GM19452 (cell line): ENCODE measurements around the gene TOP3B.
"Not testable (repeated sequence)": the region's sequence is repeated elsewhere in the genome, so short reads cannot be mapped to it uniquely, and the experiment has no call there.

Source experiments
- ATAC-seq: cut with Tn5 transposase; IDR thresholded peaks from one replicate; pipeline ENCODE4 v1.9.1; 2021; ENCODE audit not compliant: unreplicated experiment

The TOP3B gene

DNA sequence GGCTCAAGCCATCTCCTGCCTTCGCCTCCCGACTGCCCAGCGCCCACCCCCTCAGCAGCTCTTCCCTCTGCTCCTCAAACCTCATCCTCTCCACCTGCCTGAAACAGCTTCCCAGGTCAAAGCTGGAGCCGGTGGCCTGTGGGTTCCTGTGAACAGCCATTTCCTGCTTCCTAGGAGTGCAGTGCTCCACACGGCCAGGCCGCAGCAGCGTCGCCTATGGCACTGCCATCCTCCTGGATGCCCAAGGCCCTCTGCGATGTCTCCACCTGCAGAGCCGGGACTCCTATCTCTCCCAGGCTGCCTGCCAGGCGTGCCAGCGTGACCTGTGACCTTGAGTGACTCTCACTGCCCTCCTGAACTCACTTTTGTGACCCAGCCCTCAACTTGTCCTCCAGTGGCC, 54.5 kb downstream of the TOP3B start:
- no peak for ATAC-seq

DNA sequence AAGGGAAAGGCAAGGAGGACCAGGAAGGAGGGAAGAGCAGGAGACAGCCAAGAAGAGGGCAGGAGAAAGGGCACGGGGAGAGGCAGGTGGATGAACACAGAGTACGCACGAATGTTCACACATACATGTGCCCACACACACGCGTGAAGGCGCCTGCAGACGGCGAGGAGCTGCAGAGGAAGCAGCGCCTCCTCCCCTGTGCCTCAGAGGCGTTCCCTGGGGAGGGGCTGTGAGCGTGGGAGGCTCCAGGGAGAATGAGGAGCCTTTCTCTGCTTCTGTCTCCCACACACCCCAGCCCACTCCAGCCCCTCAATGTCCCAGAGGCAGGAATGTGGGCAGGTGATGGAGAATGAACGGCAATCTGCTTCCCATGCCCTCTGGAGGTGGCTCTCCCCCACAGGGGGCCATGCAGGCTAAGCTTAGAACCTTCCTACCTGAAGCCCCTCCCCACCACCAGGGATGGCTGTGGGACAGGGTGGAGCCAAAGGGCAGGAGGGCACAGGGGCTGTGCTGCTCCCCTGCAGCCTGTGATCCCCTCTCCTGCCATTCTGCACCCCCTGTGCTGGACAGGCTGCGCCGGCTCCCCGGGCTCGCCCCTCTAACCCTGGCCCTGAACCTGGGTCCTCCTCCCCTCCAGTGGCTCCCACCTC, 55.3 kb downstream of the TOP3B start:
- no peak for ATAC-seq

DNA sequence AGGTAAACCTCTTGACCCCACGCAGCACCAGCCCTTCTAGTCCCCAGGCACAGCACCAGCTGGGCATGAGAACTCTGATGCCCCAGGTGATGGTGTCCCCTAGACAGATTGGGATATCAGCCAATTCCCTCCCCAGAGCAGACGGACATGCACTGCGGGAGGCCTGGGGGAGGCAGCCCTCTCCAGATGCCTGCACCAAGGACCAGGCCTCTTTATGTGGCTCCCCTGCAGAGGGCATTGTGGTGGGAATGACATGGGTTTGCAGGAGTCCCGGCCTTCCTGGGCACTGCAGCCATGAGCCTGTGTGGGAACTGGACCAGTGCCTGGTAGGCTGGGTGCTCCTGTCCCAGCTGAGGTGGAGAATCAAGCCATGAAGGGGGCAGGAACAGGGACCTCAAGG, 55.9 kb downstream of the TOP3B start:
- no peak for ATAC-seq

DNA sequence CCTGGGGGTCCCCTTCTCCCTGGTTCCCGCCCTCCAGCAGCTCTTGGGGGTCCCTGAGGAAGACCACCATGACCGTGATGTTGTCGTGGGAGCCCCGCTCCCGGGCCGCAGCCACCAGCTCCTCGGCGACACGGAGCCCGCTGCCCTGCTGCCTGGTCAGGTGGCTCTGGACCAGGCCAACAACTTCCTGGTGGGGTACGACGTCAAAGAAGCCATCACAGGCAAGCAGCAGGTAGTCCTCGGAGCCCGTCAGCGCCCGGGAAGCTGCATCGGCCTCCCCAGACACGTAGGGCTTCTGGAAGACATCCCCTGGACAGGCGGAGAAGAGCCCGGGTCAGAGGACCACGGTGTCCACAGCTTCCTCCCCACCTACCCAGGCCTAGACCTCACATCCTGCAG, 59.4 kb downstream of the TOP3B start:
- ATAC-seq = no peak

DNA sequence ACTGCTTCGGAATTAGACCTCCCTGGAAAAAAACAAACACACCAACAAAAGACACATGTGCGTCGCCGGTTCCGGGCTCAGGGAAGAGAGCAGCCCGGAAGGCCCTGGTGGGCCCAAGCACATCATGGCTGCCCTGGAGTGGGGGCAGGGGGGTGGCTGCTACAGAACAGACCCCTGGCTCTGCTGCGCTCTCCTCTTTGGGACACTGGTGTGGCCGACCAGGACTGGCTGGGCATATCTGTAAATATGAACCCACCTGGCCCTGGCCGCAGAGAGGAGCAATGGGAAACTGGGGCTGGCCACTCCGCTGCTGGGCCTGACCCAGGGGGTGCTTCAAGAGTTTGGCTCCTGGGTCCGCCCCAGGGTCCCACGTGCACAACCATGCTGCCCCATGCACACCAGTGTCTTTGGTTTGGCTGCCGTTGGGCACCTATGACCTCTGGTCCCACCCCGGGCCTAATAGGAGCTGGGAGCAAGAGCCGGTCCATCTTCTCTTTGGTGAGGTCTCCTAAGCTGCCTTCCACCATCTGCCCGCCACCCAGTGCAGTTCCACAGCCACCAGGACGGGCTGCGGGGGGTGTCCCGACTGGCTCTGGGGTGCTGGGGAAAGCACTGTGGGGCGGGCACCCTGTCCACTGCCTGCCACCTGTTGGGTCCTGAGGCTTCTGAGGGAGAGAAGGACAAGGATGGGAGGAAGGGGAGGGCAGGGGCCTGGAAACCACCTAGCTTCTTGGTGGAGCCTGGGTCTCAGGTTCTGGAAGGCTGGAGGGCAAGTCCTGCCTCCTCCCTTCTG, 60.0 kb downstream of the TOP3B start:
- ATAC-seq = no peak

DNA sequence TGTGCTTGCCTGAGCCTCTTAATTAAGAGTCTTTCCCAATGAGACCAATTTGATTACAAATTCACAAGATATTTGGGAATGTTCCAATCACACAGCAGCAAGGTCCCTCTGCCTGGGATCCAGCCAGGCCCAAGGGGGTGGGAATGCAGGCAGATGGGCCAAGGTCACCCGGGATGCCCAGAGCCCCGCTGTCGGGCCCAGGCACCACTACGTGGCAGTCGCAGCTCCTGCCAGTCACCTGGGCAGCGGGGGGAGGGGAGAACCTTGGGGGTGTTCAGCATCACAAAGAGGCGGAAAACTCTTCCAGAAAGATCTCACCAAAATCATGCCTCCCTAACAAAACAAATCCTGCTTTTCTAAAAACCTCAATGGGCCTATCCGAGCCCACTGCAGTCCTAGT, 60.9 kb downstream of the TOP3B start:
- no peak for ATAC-seq

DNA sequence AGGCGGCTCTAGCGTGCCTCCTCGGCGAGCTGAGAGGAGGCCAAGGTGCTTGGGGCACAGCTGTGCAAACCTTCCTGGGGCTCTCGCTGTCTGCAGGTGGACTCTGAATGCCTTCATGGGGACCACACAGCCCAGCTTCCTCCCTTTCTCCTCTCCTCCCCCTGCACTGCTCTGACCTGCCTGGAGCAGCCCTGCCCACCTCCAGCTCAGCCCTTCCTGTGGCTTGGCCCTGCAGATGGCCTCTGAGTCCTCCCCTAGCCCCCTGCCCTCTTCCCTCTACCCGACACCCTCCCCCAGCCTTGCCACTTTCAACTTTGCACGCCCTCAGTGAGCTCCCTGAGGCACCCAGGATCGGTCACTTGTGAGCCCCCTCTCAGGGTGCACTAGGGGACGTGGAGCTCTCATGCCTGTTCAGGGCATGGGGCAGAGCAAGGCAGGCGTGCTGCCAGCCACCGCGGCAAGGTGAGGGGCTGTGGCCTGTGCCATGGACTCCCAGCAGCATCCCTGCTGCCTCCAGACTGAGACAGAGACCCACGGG, 61.3 kb downstream of the TOP3B start:
- no peak for ATAC-seq

DNA sequence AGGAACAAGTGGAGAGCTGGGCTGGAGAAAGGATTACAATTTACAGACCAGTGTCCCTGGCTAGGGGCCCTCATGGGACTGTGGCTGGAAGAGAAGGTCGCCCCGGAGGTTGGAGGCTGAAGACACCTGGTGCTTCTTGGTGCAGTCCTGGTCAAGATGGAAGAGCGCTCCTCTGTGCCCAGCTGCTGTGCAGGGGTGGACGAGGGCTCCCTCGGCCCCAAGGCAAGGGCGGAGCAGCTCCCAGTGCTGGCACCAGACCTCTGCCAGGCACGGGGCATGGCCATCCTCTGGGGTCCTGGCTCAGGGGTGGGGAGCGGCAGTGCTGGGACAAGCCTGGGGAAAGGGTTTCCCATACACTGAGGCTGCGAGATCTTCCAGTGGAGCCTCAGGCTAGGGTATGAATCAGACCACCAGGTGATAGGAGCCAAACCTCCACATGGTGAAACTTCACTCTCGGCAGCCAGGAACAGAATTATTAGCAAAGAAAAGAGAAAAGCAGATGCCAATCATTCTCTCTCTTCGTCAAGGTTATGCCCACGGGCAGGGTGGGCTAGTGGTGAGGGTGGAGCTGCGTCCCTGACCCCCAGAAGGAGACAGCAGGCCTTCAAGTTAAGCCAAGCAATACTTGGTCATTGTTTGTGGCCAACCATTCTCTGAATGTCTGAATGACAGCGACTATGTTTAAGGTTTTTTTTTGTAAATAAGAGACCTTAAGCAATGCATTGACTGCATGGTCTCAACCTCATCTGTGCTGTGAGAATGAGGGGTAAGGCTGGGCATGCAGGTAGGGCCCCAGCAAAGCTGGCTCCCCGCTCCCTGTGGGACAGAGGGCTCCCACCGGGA, 62.0 kb downstream of the TOP3B start:
- no peak for ATAC-seq

DNA sequence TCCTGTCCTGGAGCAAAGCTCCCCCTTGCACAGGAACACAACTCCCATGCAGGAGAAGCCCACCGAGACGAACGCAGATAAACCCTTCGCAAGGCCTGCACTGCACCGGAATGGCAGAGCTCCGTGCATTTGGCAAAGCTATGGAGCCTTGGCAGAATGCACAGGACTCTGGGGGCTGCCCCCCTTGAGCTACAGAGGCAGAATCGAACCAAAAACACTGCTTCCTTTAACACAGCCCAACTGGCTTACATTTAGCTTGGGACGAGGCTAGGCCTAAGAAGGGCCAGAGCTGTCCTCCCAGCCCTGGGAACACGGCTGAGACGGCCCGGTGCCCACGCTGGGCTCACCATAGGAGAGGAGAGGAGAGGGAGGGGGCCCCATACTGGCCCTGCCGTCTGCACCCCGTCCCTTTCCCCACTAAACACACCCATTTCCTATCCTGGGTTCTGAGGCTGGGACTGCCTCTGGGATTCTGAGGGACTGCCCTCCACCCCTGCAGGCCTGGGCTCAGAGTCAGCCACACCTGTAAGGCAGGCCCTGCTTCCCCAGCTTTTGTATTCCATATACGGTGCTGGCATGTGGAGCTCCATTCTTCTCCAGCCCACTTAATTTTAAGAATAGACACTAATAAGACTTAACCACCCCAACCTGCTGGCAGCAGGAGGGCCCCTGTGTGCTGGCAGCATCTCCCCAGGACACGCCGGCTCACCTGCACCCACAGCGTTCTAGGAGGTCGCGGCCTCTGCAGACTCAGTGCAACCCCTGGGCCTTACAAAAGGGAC, 62.9 kb downstream of the TOP3B start:
- ATAC-seq = no peak

DNA sequence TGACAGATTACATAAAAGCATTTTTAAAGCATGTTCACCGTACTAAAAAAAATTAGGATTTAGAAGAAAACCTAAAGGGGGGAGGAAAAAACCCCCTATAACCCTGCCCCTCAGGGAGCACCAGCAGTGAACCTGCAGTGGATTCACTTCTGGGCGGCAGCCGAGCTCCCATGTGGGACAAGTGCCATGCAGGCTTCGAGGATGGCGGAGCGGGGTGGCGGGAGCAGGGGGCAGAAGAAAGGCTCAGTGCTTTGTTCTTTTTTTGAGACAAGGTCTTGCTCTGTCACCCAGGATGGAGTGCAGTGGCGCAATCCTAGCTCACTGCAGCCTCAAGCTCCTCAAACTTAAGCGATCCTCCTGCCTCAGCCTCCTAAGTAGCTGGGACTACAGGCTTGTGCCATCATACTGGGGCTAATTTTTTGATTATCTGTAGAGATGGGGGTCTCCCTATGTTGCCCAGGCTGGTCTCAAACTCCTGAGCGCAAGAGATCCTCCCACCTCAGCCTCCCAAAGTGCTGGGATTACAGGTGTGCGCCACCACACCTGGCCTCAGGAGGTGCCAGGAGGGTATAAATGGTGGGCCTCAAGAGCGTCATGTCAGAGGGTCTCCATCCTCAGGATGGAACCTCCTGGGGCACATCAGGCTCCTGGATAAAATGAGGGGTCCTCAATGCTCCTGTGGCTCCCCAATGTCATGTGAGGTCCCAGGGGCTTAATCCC, 64.0 kb downstream of the TOP3B start:
- ATAC-seq = no peak

DNA sequence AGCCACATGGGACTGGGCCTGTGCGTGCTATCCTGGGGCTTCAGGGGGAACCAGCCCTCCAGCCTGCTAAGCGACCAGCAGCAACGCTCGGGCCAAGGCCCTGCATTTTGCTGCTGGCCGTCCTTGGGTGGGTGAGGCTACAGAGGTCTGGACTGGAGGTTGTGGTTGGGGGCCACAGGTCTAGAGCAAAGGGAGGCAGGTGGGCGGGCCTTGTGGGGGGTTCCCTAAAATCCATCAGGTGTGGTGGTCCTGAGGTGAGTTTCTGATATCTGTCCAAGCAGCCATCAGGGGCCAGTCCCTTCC, 64.7 kb downstream of the TOP3B start:
- no peak for ATAC-seq

DNA sequence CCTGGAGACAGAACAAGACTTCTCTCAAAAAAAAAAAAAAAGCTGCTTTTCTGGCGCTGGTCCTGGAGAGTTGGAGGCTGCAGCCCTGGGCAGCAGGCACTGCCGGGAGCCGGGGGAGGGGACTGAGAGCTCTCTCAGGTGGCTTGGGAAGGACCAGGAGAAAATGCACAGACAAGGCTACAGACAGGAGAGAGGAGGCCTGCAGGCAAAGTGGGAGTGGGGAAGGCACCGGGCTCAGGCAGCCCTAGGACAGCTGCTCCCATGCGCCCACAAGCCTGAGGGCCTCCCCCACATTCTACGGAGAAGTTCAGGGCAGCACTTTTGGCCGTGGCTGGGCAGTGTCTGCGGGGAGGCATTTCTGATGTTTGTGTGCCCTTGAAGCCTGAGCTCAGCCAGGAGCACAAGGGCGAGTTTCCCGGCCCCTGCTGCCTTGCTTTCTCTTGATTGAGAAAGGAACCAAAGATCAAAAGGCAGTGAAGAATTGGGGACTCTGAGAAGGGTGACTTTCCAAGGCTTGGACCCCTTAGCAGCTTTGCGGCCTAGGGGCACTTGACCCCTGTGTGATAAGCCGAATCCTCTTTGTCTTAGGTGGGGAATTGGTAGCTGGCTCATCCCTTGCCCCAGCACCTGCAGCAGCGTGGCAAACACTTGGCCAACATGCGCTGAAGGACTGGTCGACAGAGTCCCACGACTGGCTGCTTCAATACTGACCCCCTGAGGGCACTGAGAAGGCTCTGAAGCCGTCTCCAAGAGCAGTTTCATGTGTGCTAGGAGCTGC, 65.2 kb downstream of the TOP3B start:
- no peak for ATAC-seq

DNA sequence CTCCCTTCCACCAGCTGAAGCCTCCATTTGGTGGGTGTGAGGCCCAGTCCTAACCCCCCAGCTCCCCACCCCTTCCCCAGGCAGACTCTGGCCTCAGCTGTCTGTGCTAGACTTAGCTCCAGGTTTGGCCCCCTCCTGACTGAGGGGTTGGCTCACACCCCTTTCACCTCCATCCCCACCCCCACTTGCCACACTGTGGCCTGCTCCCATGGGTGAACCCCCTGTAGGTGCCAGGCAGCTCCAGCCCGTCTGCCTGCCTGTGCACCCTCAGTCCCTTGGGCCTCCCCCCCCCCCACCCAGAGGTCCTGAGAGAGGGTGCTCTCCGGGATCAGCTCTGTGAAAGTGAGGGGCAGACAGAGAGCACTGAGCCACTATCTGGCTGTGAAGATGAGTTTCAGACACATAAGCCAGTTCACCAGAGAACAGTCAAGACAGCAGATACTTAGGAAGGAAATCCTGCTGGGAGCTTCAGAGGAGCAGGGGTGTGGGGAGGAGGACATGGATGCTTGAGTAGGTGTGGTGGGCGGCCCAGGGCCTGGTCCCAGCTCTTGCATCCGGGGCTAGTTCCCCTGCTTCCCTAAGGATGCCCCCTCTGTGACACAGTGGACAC, 66.2 kb downstream of the TOP3B start:
- ATAC-seq = no peak

DNA sequence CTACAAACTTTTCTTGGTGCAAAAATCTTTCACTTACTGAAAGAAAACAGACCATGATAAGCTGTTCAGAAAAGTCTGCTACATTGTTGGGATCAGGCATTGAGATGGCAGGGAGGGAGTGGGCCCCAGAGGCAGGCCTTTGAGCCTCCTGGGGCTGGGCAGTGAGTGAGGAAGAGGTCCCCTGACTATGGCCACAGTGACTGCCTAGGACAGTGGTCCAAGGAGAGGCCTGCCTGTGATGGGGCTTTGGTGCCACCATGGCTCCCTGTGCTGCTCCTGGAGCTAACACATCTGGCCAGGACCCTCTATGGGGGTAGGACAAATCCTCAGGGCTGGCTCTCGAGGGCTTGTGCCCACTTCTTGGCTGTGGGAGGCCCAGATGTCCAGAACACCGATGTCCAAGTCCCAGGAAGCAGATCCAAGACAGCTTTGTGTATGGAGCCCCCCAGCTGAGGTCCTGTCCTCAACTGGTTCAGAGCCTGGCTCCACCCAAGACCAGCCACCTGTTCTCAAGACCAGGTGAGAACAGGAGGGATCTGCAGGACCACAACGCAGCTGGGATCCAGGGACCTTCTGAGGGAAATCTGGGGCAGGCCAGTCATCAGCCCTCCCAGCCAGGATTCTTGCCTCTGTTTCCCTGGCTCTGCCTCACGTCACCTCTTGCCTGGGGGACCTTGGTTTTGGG, 66.8 kb downstream of the TOP3B start:
- no peak for ATAC-seq

DNA sequence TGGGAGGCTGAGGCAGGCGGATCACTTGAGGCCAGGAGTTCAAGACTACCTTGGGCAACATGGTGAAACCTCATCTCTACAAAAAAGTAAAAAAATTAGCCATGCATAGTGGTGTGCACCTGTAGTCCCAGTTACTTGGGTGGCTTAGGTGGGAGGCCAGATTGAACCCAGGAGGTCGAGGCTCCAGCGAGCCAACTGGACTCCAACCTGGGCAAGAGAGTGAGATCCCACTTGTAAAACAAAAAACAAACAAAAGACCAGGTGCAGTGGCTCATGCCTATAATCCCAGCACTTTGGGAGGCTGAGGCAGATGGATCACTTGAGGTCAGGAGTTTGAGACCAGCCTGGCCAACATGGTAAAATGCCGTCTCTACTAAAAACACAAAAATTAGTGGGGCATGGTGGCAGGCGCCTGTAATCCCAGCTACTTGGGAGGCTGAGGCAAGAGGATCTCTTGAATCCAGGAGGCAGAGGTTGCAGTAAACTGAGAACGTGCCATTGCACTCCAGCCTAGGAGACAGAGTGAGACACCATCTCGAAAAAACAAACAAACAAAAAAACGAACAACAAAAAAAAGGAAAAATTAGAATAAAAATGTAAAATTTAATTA, 68.4 kb downstream of the TOP3B start:
- not testable (repeated sequence) for ATAC-seq

DNA sequence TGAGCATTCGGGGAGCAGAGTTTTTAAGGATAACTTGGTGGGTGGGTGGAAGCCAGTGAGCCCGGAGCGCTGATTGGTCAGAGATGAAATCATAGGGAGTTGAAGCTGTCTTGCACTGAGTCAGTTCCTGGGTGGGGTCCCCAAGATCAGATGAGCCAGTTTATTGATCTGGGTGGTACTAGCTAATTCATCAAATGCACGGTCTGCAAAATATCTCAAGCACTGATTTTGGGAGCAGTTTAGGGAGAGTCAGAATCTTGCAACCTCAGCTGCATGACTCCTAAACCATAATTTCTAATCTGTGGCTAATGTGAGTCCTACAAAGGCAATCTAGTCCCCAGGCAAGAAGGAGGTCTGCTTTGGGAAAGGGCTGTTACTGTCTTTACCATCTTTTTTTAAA, 72.2 kb downstream of the TOP3B start:
- not testable (repeated sequence) for ATAC-seq

DNA sequence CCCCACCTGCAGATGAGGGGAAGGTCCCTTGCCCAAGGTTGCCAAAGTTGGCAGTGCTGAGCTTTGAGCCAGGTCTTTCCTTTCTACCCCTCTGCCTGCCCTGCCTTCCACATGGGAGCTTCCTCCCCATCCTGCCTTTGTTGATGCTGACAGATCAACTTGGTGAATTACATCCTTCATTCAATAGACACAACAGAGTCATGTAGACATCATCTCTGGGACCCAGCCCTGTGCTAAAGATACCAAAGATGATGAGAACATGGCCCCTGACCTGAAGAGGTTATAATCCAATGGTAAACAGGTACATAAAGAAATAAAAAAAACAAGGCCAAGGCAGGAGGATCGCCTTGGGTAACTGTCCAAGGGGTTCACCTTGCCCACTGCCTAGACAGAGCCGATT, 72.7 kb downstream of the TOP3B start:
- ATAC-seq = no peak
